Ramos (cell line): ENCODE measurements around the gene MYL12A.

Experiments used
- in situ Hi-C: fragments of 300-500 bp; cut with MboI; formaldehyde crosslinking; loops from one replicate; pipeline ENCODE4 v1.14.3; 2022; ENCODE audit warnings: low sequenced_read_pairs; ENCODE audit not compliant: unreplicated experiment

MYL12A gene

DNA sequence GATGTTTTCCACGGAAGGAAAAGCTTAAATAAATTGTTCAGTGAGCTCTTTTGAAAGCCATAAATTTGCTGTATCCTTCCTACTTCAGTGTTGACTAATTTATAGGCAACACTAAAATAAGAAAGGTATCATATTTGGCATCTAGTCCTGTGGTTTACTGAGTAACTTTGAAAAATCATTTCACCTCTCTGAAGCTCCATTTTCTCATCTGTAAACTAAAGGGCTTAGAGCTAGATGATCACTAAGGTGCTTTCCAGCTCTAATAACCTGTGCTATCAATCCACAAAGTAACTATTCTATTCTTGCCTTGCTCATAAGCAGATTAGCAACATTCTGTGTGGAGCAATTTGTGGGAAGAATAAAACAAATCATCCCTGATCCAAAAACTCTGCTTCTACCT is 24.2 kb upstream of the MYL12A start:
- in situ Hi-C loops: no loop called here

DNA sequence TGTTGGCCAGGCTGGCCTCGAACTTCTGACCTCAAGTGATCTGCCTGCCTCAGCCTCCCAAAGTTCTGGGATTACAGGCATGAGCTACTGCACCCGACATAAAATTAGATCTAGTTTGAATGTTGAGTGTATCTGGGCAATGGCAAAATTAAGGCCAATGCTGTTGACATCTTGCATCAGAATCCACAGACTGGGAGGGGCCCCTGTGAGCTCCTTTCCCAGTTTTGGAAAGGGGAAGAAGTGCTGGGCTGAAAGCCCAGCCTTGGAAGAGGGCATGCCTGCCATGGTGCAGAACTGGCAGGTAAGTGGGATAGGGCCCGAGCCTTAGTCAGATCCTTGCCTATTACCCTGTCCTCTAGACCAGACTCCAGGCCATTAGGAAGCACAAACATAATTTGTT is 23.4 kb upstream of the MYL12A start:
- in situ Hi-C loops: no loop called here

DNA sequence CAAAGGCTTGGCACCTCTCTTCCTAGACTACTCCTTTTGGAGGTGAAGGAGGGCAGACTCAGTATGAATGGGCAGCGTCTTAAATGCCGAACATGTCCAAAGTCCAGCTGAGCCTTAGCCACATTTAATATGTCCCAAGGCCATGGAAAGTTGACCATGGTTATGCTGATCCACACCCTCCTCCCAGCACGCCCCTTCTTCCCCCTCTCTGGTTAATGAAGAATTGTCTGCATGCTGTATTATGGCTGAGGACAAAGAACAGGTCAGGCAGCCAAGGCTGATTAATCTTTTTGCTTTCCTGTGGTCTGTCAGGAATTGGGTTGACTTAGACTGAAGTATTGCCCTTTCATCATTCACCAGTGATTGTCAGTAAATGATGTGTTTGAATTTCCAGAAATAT is 22.0 kb upstream of the MYL12A start:
- in situ Hi-C loops: no loop called here

DNA sequence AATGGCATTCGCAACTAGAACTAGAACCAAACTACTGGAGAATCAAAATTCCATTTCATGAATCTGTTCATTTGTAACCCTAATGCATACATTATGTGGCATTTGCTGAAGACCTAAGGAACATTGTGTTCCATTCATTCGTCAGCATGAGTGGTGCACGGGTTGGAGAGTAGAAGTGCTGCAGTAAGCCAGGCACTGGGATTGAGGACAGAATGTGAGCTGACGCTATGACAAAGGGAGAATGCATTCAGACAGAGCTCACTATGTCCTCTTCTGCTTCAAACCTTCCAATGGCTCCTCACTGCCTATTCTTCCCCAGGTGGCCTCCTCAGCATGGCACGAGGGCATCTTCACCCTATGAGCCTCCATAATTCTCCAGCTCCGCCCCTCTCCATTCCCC is 21.6 kb upstream of the MYL12A start:
- in situ Hi-C loops: no loop called here

DNA sequence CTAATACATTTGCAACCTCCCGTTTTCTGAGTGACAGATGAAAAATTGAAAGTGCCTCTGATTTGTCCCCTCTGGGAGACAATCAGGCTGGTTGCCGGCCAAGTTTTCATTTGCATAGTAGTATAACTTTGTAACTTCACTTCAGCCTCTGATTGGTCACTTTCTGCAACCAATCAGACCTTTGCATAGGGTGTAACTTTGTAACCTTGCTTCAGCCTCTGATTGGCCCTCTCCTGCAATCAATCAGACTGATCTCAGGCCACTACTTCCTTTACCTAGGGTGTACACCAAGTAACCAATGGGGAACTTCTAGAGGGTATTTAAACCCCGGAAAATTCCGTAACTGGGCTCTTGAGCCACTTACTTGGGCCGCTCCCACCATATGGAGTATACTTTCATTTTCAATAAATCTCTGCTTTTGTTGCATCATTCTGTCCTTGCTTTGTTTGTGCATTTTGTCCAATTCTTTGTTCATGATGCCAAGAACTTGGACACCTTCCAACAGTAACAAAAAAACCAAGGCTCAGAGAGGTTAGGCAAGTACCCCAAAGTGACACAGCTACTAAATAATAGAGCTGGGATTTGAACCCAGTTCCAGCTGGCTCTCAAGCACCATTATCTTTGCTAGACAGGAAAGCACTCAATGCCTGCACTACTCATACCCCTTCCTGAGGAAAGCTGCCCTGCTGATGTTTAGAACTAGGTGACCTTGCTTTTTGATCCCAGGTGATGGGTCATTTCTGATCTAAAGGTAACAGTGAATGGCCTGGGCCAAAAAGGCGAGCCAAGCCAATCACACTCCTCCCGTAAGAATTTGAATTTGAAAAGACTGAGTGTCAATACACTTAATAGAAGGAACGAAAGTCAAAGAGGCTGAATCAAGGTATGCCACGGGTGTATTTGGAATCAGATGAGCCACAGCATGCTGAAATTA is 16.9 kb upstream of the MYL12A start:
- in situ Hi-C loops: no loop called here

DNA sequence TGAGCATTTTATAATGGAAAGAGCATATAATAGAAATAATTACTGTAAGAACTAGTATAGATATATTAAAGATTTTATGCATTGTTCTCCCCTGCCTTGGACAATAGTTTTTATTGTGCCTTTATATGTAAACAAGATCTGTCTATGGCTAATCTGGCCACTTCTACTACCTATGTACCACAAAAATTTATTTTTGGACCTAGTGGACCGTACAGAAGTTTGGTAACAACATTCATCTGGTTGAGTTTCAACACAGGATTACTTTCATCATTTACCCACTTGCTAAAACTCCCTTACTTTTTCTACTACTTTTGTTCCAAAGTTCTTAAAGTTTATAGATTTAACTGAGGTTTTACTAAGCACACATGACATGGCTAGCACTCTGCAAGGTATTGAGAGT is 14.6 kb upstream of the MYL12A start:
- in situ Hi-C loops: no loop called here

DNA sequence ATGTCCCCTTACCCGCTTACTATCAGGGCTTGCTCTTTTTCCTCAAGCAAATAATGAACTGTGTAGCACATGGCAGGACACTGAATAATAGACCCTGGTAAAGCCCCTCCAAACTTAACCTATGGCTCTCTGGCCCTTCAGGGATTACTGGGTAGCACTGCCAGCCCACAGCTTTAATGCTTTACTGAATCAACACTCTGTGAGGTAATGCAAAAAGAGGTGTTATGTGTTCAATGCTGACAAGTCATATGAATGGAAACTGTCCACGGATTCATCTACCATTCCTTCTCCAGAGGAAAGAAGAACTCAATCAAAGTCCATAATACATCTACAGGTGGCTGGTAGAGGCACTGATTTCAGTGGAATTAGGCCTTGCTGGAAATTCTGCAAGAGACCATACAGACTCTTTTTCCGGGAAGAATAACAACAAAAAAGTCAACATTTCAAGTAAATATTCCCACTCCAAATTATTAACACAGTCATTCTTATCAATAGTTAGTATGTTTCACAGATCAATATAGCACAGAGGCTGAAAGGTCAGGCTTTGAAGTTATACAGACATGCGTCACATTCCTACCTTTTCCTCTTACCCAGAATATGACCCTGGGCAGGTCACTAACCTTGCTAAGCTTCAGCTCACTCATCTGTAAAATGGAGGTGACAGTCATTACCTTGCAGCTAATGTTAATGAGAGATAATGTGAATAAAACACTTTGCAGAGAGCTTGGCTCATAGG is 14.0 kb upstream of the MYL12A start:
- in situ Hi-C loops: no loop called here

DNA sequence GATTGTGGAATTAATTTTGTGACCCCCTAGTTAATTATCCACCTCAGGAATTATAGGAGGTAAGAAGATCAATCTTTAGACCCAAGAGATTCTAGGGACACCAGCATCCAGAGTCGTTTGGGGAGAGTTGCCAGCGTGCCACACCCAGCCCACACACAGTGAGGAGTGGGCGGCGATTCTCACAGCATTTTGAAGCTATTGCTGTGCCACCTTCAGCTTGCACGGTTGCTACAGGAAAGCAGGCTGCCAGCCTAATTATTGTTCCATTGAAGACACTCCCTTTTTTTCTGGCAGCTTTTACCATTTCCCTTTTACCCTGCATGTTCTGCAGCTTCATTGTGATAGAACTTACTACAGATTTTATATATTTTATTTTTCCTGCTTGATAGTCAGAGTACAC is 13.1 kb upstream of the MYL12A start:
- in situ Hi-C loops: no loop called here

DNA sequence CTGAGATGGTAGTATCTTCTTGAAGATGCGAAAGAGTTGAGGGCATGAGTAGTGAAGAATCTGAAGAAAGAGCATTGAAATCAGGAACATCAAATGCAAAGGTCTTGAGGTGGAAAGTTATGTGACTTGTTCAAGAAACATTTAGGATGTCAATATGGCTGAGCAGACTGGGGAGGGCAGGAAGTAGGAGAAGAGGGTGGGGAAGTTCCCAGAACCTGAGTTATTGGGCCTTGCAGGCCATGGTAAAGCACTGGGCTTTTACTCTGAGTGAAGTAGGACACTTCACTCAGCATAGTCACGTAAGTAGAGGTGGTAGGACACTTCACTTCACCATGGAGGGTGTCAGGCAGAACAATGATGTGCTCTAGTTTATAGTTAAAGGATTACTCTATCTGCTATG is 11.8 kb upstream of the MYL12A start:
- in situ Hi-C loops: no loop called here

DNA sequence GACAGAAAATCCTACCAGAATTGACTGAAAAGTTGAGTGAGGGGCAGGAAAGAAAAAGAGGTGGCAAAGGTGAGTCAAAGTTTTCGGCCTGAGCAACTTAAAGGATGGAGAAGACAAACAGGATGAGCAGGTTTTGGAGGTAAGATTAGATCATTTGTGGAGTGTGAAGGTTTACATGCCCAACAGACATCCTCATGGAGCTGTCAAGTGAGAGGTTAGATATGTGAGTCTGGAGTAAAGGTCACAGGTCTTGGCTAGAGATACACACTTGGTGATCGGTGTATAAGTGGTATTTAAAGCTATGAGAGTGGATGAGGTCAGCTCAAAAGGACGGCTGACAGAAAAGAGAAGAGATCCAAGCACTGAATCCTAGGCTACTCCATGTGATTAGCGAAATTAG is 11.1 kb upstream of the MYL12A start:
- in situ Hi-C loops: no loop called here

DNA sequence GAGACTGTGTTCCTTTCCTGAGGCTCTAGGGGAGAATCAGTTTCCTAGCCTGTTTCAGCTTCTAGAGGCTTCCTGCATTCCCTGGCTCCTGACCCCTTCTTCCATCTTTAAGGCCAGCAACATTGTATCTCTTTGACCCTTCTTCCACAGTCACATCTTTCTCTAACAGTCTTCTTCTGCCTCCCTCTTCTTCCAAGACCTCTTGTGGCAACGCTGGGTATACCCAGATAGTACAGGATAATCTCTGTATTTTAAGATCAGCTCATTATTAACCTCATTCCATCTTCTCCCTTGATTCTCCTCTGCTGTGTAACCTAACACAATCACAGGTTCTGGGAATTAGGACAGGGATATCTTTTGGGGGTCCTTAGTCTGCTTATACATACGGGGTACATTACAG is 8.9 kb upstream of the MYL12A start:
- in situ Hi-C loops: no loop called here

DNA sequence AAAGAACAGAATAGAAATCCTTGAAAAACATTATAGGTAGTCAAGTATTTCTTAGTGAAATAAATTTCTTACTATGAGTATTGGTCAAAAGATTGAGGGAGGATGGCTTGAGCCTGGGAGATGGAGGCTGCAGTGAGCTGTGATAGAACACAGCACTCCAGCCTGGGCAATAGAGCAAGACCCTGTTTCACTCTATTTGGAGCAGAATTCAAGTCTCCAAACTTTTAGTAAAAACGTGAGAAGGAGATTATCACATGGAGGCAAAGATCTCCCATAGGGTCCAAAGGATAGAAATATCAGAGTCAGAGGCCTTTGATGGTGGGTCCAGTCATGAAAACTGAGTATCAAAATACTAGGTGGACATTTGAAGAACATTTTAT is 2.4 kb upstream of the MYL12A start:
- in situ Hi-C loops: loop anchor here (10.0 kb wide), 1 partner anchor 310 kb away; no protein-coding TSS in a partner anchor

DNA sequence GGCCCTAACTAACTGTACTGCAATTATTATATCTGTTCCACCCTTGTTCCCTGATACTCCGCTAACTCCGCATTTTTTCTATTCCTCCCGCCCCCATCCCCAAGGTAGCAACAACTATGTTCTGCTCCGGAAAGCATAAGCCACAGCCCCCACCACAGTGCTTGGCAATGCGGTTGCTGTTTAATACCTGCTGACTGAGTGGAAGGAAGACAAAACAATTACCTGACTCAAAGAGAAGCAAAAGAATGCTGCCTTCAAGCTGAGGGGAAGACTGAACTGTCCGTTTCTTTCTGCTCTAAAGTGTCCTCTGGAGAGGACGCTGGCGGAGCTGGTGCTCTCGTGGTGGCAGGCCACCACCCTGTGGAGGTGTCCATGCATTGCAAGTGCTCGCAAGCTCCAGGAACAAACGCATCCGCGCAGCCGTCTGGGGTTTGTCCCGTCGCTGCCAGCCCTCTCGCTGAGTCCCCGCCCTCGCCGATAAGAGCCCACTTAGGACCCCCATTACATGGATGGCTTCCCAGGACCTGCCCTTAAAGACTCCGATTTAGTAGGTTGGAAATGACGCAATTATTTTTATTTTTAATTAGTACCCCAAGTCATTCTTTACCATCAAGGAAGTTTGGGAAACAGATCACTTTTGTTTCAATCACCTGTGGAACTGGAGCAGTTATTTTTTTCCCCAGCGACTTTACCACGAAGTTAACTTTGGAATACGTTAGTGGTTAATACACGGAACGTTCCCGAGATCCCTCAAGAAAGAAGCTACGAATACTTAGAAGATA is 1.6 kb upstream of the MYL12A start:
- in situ Hi-C loops: loop anchor here (10.0 kb wide), 1 partner anchor 311 kb away; no protein-coding TSS in a partner anchor

DNA sequence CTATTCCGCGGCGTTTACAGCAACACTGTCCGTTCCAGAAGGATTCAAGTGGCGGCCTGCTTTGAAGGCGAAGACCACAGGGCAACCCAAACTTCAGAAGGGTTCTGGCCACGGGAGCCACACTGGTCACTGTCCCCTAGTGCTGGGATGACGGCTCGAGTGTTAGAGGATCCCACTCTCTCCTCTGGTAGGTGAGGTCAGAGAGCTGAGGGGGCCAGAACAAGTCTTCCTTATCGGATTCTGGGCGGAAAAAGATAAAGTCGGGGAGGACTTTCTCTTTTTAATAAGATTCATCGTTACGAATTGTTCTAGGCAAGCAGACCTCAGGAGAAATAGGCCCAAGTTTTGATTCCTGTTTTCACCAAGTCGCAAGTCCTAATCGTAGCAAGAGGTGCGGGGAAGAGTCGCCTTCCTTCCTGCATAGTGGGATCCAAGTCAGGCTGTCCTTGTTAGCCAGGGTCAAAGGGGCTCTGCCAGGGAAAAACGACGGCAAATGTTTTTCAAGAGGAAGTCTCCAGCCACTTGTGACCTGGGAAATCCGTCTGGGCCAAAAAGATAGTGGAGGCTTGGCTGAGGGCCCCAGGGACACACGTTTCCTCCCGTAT is 864 bp upstream of the MYL12A start:
- in situ Hi-C loops: loop anchor here (10.0 kb wide), 1 partner anchor 312 kb away; no protein-coding TSS in a partner anchor

DNA sequence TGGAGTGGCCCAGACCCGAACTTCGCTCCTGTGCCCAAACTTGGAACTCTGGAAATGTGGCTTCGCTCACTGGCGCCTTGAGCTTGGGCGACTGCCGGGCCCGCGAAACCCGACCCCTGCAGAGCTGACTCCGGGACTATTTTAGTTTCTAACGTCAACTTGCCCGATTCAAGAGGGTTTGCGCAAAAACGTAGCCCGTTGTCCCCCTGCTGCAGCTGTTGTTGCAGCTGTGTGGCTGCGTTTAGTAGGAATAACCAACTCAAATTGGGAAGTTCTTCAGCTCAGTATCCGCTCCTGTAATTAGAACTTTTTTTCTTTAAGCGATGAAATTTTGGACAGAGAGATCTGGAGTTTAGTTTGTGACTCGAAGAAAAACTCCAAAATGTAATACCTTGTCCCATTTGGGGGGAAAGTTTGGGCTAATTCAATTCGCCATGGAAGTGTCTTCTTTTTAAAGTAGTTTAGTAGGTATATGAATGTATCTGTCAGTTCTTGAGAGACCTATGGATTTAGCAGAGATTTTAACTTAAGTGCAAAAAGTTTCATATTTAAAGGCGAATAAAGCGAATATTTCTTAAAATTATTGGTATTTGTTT is 559 bp downstream of the MYL12A start:
- in situ Hi-C loops: loop anchor here (10.0 kb wide), 1 partner anchor 313 kb away; no protein-coding TSS in a partner anchor

DNA sequence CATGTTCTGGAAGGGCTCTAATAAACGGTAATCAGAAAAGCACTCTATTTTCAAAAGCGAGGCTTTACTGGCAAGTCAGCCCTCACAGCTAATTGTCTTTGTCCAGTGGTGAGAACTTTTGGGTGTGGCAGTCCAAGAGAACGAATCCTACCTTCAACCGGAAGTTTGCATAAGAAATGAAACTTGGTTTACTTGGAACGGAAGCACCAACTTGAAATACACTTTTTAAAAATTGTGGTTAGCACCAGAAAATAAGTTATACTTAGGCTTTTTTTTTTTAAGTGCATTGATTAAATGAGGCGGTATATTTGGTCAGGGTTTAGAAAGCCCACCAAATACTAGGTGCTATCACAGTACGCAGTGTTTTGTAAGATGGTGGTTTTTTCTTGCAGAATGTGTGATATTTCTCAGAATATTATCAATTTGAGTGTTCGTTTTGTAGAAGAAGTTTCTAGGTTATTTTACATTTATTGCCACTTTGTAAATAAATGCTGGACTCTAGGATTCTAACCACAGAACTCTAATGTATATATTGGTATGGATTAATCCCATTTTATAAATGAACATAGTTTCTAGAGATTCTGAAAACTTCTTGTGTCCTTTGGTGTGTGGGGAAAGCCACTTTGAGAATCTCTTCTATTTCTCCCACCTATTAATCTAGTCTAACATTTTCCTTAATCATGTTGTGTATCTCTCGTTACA is 1.2 kb downstream of the MYL12A start:
- in situ Hi-C loops: loop anchor here (10.0 kb wide), 1 partner anchor 314 kb away; no protein-coding TSS in a partner anchor

DNA sequence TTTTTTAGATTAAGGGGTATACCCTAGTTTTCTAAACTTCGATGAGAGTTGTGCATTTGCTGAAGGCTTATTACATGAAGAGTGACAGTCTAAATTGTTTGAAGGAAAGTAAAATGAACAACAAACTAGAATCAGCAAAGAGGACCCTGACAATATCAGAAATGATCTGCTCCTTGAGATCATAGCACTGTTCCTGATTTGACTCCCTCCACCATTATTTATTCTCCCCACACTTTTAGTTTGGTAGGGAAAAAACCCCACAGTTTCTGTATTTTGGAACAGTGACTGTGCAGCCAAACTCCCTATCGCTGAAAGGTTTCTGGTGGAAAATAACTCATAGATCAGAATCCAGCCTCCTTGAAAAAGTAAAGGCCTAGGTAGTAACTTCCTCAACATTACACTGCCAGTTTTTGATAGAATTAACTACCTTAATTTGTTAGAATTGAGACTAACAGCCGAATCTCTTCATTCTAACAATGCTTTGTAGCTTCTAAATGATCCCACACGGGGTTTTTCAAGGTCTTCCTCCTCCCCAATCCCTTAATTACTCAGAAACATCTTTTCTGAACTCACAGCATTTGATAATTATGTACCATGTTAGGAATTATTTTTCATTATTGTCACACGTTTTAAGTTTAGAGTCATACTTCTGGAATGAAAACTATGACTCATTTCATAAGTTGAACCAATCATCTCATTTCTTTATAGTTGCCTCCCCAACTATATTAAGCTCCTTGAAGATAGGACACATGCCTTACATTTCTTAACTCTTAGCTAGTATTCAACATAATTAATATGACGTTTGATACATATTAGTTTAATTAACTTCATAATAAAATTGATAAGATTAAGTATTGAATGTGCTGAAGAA is 2.9 kb downstream of the MYL12A start:
- in situ Hi-C loops: no loop called here

DNA sequence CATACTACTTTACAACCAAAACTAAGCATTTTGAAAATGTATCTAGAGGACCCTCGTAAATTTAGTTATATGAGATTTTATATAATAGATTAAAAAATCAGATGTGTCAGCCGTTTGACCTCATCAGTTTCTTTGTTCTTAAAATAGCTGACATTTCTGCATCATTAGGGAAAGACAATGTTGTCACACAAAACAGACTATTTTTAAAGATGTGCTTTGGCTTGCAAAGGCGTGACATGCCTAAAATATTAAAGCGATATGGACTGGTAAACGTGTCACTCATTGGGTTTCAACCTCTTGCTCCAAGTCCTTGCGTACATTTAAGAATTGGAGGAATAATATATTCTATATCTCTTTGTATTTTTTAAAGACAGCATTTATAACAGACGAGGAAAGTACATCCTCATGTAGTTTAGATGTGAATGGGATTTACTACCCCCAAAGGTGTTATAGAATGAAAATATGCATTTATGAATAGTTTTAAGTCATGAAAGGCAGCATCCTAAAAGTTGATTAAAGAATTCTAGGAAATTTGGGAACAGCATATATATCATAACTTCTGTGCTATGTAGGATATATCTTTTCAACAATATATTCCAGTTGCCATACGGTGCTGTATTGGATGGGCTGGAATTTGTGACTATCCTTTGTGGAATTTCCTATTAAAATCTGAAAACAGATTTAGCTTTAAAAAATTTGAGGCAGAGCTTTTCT is 3.8 kb downstream of the MYL12A start:
- in situ Hi-C loops: no loop called here
